Uterus (tissue), 4 donors: ENCODE data around the gene ANP32B. TPM values are rescaled to one million over a fixed set of nuclear protein-coding genes. Genes with fewer than 3 reads are reported as not detected.

Experiments
- DNase-seq, 2 donors: peaks; one replicate each; pipeline ENCODE4 v3.0.0-alpha.2; 2019 to 2020
- H3K27ac ChIP-seq, 2 donors: fragments of 200-600 bp; sonication (generic); 1 replicate in 1 of 2; 2 replicates in 1 of 2; pipeline ENCODE4 v1.5.1; 2016 to 2018
- H3K27me3 ChIP-seq, 2 donors: fragments of 200-600 bp; sonication (generic); one replicate each; pipeline ENCODE4 v1.5.1; 2018 to 2019; ENCODE audit warnings: control low read depth in 1 of 2
- H3K36me3 ChIP-seq, 2 donors: fragments of 200-600 bp; sonication (generic); one replicate each; pipeline ENCODE4 v1.5.1; 2019; ENCODE audit warnings: control low read depth in 1 of 2
- H3K4me1 ChIP-seq, 2 donors: fragments of 200-600 bp; sonication (generic); one replicate each; pipeline ENCODE4 v1.5.1; 2018 to 2019; ENCODE audit warnings: control low read depth in 1 of 2
- H3K4me3 ChIP-seq, 2 donors: fragments of 200-600 bp; sonication (generic); 1 replicate in 1 of 2; 2 replicates in 1 of 2; pipeline ENCODE4 v1.5.1; 2018 to 2019; ENCODE audit warnings: mild to moderate bottlenecking in 1 of 2
- H3K9me3 ChIP-seq, 2 donors: fragments of 200-600 bp; sonication (generic); one replicate each; pipeline ENCODE4 v1.5.1; 2019; ENCODE audit warnings: control low read depth in 1 of 2
- POLR2A ChIP-seq, 2 donors: fragments of 450-650 bp; IDR thresholded peaks; one replicate each; pipeline ENCODE4 v1.6.1; 2016; ENCODE audit warnings: antibody characterized with exemption in 2 of 2, mild to moderate bottlenecking in 1 of 2, moderate library complexity in 1 of 2
- intact Hi-C: fragments of 100-400 bp; cut with DNase I; formaldehyde crosslinking; loops from one replicate; pipeline ENCODE4 v1.15.1; 2023; ENCODE audit warnings: low total_unique reads
- total RNA-seq, 4 donors: library from RNA; depleted of rRNA in 3 of 4; stranded (reverse); fragments of >200 nt in 3 of 4; gene quantifications; one replicate each; pipeline versions ENCODE4 v1.1.0 to v1.2.4, GENCODE V29; 2014 to 2023
- TF ChIP-seq, protein P1 (sequence below), 4 experiments: fragments of 200-600 bp in 2 of 4; fragments of 450-650 bp in 2 of 4; sonication (generic) in 2 of 4; IDR thresholded peaks; one replicate each; pipeline ENCODE4 v1.5.1; 2016 to 2019; ENCODE audit warnings: antibody characterized with exemption in 4 of 4, mild to moderate bottlenecking in 2 of 4, moderate library complexity in 1 of 4
- donor health status: DM: yes; HTN: yes; CAD: no.

Gene ANP32B
- total RNA-seq, 4 donors from 2014 or later = 9.3 to 162 (median 40.4) TPM

DNA sequence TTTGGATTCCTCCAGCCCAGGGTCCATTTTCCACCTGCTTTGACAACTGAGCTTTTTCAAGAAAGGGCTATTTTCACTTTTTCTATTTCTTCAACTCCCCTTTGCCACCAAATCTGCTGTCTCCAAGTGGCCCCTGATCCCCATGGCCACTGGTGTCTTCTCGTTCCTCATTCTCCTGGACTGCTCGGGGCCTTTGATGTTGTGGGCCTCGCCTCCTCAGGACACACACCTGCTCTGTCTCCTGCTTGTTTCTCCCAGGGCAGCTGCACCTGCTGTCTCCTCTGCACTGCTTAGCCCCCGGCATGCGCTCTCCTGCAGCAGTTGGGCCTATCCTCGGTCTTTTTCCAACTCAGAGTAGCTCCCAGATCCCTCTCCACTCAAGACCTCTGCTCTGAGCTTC is 57.1 kb downstream of the ANP32B start:
- no peak for DNase-seq
- H3K4me1 ChIP-seq = no peaks in the 10 kb centered on the region
- H3K27ac ChIP-seq = no peak overlapping the region
- TF ChIP-seq POLR2A (IDR thresholded peaks at IDR 0.05) = no peak
- TF ChIP-seq, protein P1, sequence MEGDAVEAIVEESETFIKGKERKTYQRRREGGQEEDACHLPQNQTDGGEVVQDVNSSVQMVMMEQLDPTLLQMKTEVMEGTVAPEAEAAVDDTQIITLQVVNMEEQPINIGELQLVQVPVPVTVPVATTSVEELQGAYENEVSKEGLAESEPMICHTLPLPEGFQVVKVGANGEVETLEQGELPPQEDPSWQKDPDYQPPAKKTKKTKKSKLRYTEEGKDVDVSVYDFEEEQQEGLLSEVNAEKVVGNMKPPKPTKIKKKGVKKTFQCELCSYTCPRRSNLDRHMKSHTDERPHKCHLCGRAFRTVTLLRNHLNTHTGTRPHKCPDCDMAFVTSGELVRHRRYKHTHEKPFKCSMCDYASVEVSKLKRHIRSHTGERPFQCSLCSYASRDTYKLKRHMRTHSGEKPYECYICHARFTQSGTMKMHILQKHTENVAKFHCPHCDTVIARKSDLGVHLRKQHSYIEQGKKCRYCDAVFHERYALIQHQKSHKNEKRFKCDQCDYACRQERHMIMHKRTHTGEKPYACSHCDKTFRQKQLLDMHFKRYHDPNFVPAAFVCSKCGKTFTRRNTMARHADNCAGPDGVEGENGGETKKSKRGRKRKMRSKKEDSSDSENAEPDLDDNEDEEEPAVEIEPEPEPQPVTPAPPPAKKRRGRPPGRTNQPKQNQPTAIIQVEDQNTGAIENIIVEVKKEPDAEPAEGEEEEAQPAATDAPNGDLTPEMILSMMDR (IDR thresholded peaks at IDR 0.05) = no peak
- no peaks in the 10 kb centered on the region for H3K27me3 ChIP-seq
- no peak overlapping the region for H3K4me3 ChIP-seq
- intact Hi-C loops = no loop called here
- no peaks in the 10 kb centered on the region for H3K9me3 ChIP-seq
- H3K36me3 ChIP-seq = no peaks in the 10 kb centered on the region

DNA sequence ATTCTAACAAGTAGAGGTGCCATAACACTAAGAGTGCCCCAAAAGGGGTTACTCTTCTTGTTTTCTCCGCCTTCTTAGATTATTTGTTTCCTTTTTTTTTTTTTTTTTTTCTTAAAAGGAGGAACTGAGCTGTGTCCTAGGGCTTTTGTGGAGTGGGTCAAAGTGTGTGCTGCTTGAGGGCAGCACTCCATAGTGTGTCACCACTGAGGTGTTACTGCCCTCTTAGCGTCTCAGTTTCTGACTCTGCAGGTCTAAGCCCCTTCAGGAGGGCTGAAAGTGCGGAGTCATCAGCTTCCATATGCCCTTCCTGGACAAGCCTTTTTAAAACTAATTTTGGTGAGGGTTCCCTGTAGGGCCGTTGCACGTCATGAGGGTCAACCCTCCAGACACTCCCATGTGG is 60.8 kb downstream of the ANP32B start:
- no peak for DNase-seq
- Histone ChIP-seq H3K27ac (no peak overlapping the region), H3K9me3 (no peaks in the 10 kb centered on the region), H3K27me3 (no peaks in the 10 kb centered on the region), H3K4me1 (no peaks in the 10 kb centered on the region), H3K4me3 (no peak overlapping the region), H3K36me3 (no peaks in the 10 kb centered on the region)
- intact Hi-C loops = no loop called here
- TF ChIP-seq, protein P1 (IDR thresholded peaks at IDR 0.05) = no peak
- TF ChIP-seq POLR2A (IDR thresholded peaks at IDR 0.05) = no peak

DNA sequence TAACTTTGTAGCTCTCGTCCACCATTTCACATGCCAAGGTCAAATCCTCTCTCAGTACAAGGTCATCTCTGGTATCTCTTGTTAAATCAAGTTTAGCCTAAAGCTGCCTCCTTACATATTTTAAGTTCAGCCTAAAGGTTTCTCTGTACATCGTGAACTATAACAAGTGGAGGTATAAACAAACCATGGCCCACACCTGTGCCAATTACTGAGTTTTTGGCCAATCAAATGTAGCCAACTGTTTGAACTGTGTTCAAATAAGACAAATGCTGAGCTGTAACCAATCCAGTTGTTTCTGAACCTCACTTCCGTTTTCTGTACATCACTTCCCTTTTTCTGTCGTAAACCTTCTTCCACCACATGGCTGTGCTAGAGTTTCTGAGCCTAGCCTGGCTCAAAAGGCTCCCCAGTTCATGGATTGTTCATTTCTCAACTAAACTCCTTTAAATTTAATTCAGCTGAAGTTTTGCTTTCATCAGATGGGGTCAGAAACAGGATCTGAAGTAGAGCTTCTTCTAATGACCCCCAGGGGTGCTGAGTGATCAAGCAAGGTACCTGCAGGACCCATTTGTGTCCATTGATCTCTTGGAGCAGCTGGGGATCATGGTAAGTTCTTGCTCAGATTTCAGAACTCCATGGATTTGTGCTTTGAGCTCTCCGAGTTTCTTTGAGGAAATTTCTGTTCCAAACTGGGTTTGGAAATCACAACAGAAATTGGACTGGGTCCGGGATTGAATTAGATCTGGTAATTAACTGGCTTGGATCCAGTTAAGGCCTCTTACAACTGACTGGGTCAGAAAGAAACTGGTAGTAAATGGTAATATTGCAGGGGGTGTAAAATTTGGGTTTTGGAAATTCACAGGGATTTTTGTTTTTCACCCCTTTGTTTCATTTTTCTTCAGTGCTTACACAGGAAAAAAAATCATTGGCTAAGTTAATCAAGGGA is 62.4 kb downstream of the ANP32B start:
- Histone ChIP-seq H3K27me3 (no peaks in the 10 kb centered on the region), H3K4me1 (no peaks in the 10 kb centered on the region), H3K27ac (no peak overlapping the region), H3K4me3 (no peak overlapping the region), H3K9me3 (no peaks in the 10 kb centered on the region), H3K36me3 (no peaks in the 10 kb centered on the region)
- TF ChIP-seq POLR2A (IDR thresholded peaks at IDR 0.05) = no peak
- TF ChIP-seq, protein P1 (IDR thresholded peaks at IDR 0.05) = no peak
- intact Hi-C loops = no loop called here
- no peak for DNase-seq

DNA sequence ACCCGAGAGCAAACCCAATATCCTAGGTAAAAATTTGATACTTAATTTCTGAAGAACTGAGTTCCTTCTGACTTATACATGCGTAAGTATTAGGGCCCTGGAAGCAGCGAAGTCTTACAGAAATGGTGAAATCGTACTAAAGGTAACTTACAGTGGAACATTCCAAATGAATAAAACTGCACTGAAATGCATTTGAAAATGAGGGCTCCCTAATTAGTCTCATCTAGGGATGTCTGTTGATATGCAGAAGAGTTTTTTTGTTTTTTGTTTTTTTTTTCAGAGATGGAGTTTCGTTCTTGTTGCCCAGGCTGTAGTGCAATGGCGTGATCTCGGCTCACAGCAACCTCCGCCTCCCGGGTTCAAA is 63.0 kb downstream of the ANP32B start:
- no peak for DNase-seq
- intact Hi-C loops = no loop called here
- H3K27me3 ChIP-seq = no peaks in the 10 kb centered on the region
- H3K9me3 ChIP-seq = no peaks in the 10 kb centered on the region
- TF ChIP-seq, protein P1 (IDR thresholded peaks at IDR 0.05) = no peak
- no peak for TF ChIP-seq POLR2A (IDR thresholded peaks at IDR 0.05)
- no peaks in the 10 kb centered on the region for H3K4me1 ChIP-seq
- H3K36me3 ChIP-seq = no peaks in the 10 kb centered on the region
- H3K27ac ChIP-seq = no peak overlapping the region
- no peak overlapping the region for H3K4me3 ChIP-seq

DNA sequence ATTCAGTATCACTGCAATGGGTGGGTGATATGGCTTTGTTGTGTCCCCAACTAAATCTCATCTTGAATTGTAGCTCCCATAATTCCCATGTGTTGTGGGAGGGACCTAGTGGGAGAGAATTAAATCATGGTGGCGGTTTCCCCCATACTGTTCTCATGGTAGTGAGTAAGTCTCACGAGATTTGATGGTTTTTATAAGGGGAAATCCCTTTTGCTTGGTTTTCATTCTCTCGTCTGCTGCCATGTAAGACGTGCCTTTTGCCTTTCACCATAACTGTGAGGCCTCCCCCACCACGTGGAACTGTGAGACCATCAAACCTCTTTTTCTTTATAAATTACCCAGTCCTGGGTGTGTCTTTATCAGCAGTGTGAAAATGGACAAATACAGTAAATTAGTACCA is 63.9 kb downstream of the ANP32B start:
- DNase-seq = no peak
- TF ChIP-seq, protein P1 (IDR thresholded peaks at IDR 0.05) = no peak
- TF ChIP-seq POLR2A (IDR thresholded peaks at IDR 0.05) = no peak
- Histone ChIP-seq H3K36me3 (no peaks in the 10 kb centered on the region), H3K9me3 (no peaks in the 10 kb centered on the region), H3K27me3 (no peaks in the 10 kb centered on the region), H3K4me1 (no peaks in the 10 kb centered on the region), H3K27ac (no peak overlapping the region), H3K4me3 (no peak overlapping the region)
- intact Hi-C loops = no loop called here
